GM12878 (cell line): ENCODE data around the gene BICC1.

ENCODE experiments used
- HCFC1 ChIP-seq: fragments of 150-350 bp; IDR thresholded peaks from 2 replicates; pipeline ENCODE4 v1.6.1; 2014; ENCODE audit warnings: low read length
- MEF2A ChIP-seq: IDR thresholded peaks from 2 replicates; pipeline ENCODE4 v1.6.1; 2011; ENCODE audit warnings: low read depth, mild to moderate bottlenecking, low read length, moderate library complexity; ENCODE audit not compliant: insufficient read depth
- MTA2 ChIP-seq: fragments of 450-650 bp; IDR thresholded peaks from 2 replicates; pipeline ENCODE4 v1.6.1; 2016; ENCODE audit warnings: low read depth, mild to moderate bottlenecking, moderate library complexity
- MYC ChIP-seq: IDR thresholded peaks from 2 replicates; pipeline ENCODE4 v1.6.1; 2011; ENCODE audit warnings: mild to moderate bottlenecking, low read length, moderate library complexity, inconsistent platforms; ENCODE audit not compliant: insufficient read depth, insufficient replicate concordance, insufficient read length, severe bottlenecking
- PAX8 ChIP-seq: fragments of 450-650 bp; IDR thresholded peaks from 2 replicates; pipeline ENCODE4 v1.6.1; 2017; ENCODE audit warnings: mild to moderate bottlenecking, moderate library complexity
- POLR2AphosphoS5 ChIP-seq: IDR thresholded peaks from 2 replicates; pipeline ENCODE4 v1.6.1; 2011; ENCODE audit warnings: mild to moderate bottlenecking, low read length, inconsistent platforms
- RAD51 ChIP-seq: fragments of 450-650 bp; IDR thresholded peaks from 2 replicates; pipeline ENCODE4 v1.6.1; 2016; ENCODE audit warnings: moderate library complexity, mild to moderate bottlenecking, inconsistent platforms
- RCOR1 ChIP-seq: conservative IDR thresholded peaks from 2 replicates; pipeline ENCODE4 v1.6.1; 2012; ENCODE audit warnings: low read depth, low read length, improper control_type of control experiment
- RELA ChIP-seq: fragments of 450-650 bp; IDR thresholded peaks from 2 replicates; pipeline ENCODE4 v1.8.0; 2014; ENCODE audit warnings: borderline replicate concordance; ENCODE audit not compliant: partially characterized antibody
- RFX5 ChIP-seq: IDR thresholded peaks from 2 replicates; pipeline ENCODE4 v1.6.1; 2011; ENCODE audit warnings: low read depth, low read length, improper control_type of control experiment
- ZZZ3 ChIP-seq: IDR thresholded peaks from 2 replicates; pipeline ENCODE4 v1.6.1; 2011; ENCODE audit warnings: low read depth; ENCODE audit not compliant: control insufficient read depth, insufficient read length
- TF ChIP-seq, protein P1 (sequence below), 3 experiments: IDR thresholded peaks in 2 of 3; conservative IDR thresholded peaks in 1 of 3; 2 replicates each; pipeline ENCODE4 v1.5.1; 2011; ENCODE audit warnings: low read depth in 3 of 3, low read length in 3 of 3, mild to moderate bottlenecking in 3 of 3, control low read depth in 2 of 3, moderate library complexity in 2 of 3, inconsistent platforms in 1 of 3, mixed read lengths in 1 of 3; ENCODE audit not compliant: control insufficient read depth in 2 of 3, insufficient read depth in 1 of 3; ENCODE audit errors: extremely low read depth in 1 of 3
- TF ChIP-seq, protein P2 (sequence below): IDR thresholded peaks from 2 replicates; pipeline ENCODE4 v1.6.1; 2011; ENCODE audit warnings: low read depth, low read length, improper control_type of control experiment, borderline replicate concordance
- TF ChIP-seq, protein P3 (sequence below): IDR thresholded peaks from 2 replicates; pipeline ENCODE4 v1.6.1; 2012; ENCODE audit warnings: low read depth, low read length, improper control_type of control experiment

DNA sequence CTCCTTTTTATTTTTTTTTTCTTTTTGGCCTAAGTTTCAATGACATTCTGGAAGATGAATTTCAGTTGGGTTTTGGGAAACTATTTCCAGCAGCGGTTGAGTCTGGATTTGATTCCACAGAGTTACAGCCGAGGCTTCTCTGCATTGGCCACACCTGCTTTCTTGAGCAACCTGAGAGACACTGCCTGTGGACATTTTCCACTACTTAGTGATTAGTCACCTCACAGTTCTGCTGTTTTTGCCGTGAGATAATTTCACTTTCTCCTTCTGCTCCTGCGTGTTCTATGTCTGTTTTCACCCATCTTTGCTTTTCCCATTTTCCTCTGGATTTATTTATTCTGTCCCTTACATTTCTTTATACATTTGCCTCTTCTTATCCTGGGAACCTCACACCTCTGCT lies 243.0 kb downstream of the BICC1 start:
- TF ChIP-seq RAD51 (no peak), RFX5 (no peak), POLR2AphosphoS5 (no peak), HCFC1 (no peak), PAX8 (no peak), ZZZ3 (no peak), MEF2A (no peak), RELA (no peak), MTA2 (no peak), MYC (no peak), RCOR1 (no peak)
- TF ChIP-seq, protein P1, sequence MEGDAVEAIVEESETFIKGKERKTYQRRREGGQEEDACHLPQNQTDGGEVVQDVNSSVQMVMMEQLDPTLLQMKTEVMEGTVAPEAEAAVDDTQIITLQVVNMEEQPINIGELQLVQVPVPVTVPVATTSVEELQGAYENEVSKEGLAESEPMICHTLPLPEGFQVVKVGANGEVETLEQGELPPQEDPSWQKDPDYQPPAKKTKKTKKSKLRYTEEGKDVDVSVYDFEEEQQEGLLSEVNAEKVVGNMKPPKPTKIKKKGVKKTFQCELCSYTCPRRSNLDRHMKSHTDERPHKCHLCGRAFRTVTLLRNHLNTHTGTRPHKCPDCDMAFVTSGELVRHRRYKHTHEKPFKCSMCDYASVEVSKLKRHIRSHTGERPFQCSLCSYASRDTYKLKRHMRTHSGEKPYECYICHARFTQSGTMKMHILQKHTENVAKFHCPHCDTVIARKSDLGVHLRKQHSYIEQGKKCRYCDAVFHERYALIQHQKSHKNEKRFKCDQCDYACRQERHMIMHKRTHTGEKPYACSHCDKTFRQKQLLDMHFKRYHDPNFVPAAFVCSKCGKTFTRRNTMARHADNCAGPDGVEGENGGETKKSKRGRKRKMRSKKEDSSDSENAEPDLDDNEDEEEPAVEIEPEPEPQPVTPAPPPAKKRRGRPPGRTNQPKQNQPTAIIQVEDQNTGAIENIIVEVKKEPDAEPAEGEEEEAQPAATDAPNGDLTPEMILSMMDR (IDR thresholded peaks at IDR 0.05 in 2 of 3, conservative IDR thresholded peaks at IDR 0.05 in 1 of 3; ENCODE audit: control insufficient read depth in 2 of 3, extremely low read depth in 1 of 3, insufficient read depth in 1 of 3, low read depth in 3 of 3, low read length in 3 of 3), result no peak
- TF ChIP-seq, protein P2, sequence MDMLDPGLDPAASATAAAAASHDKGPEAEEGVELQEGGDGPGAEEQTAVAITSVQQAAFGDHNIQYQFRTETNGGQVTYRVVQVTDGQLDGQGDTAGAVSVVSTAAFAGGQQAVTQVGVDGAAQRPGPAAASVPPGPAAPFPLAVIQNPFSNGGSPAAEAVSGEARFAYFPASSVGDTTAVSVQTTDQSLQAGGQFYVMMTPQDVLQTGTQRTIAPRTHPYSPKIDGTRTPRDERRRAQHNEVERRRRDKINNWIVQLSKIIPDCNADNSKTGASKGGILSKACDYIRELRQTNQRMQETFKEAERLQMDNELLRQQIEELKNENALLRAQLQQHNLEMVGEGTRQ, result no peak
- TF ChIP-seq, protein P3, sequence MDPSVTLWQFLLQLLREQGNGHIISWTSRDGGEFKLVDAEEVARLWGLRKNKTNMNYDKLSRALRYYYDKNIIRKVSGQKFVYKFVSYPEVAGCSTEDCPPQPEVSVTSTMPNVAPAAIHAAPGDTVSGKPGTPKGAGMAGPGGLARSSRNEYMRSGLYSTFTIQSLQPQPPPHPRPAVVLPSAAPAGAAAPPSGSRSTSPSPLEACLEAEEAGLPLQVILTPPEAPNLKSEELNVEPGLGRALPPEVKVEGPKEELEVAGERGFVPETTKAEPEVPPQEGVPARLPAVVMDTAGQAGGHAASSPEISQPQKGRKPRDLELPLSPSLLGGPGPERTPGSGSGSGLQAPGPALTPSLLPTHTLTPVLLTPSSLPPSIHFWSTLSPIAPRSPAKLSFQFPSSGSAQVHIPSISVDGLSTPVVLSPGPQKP, result no peak
